Measurements from ENCODE around the gene GAS2L2.

Gene GAS2L2

GRCh38 chr17:35752945-35753764, at the start of gene GAS2L2:
TSS of gene GAS2L2 (minus strand) at chr17:35753239. CDS start at chr17:35752850, 389 bp downstream.
- no peak for DNase-seq

- DNase-seq = peak; percentile 93
These were observed 48.7 kb upstream of the GAS2L2 start for GRCh38 chr17:35801583-35802224.

- peak; percentile 43 for DNase-seq
These were observed 46.9 kb upstream of the GAS2L2 start for GRCh38 chr17:35799942-35800341.

GRCh38 chr17:35797918-35798317, 44.9 kb upstream of the GAS2L2 start:
- DNase-seq = no peak

GRCh38 chr17:35797370-35797769, 44.3 kb upstream of the GAS2L2 start:
- no peak for DNase-seq

- DNase-seq = no peak
These were observed 43.9 kb upstream of the GAS2L2 start for GRCh38 chr17:35796942-35797341.

- no peak for DNase-seq
These were observed 42.8 kb upstream of the GAS2L2 start for GRCh38 chr17:35795871-35796265.

- DNase-seq = no peak
These were observed 42.2 kb upstream of the GAS2L2 start, which contains the start of gene MMP28 for GRCh38 chr17:35795007-35795870. TSS of gene MMP28 (minus strand) at chr17:35795641. CDS start at chr17:35795377, 264 bp downstream.

- no peak for DNase-seq
These were observed 40.2 kb upstream of the GAS2L2 start for GRCh38 chr17:35793257-35793656.

- no peak for DNase-seq
These were observed 38.8 kb upstream of the GAS2L2 start for GRCh38 chr17:35791681-35792350.

- no peak for DNase-seq
These were observed 37.8 kb upstream of the GAS2L2 start for GRCh38 chr17:35790841-35791240.

- DNase-seq = no peak
These were observed 35.7 kb upstream of the GAS2L2 start for GRCh38 chr17:35788477-35789368.

GRCh38 chr17:35786941-35787432, 33.9 kb upstream of the GAS2L2 start:
- DNase-seq = no peak

GRCh38 chr17:35784895-35785294, 31.9 kb upstream of the GAS2L2 start:
- DNase-seq = no peak

- no peak for DNase-seq
These were observed 27.9 kb upstream of the GAS2L2 start for GRCh38 chr17:35780950-35781349.

- no peak for DNase-seq
These were observed 25.7 kb upstream of the GAS2L2 start for GRCh38 chr17:35778641-35779196.

GRCh38 chr17:35775583-35775982, 22.5 kb upstream of the GAS2L2 start:
- DNase-seq = no peak

- no peak for DNase-seq
These were observed 22.0 kb upstream of the GAS2L2 start for GRCh38 chr17:35775039-35775438.

GRCh38 chr17:35774499-35774898, 21.5 kb upstream of the GAS2L2 start:
- DNase-seq = no peak

- DNase-seq = no peak
These were observed 20.8 kb upstream of the GAS2L2 start for GRCh38 chr17:35773679-35774425.
